GM19463 (cell line): ENCODE results near the gene RPL29.
A peak's percentile ranks its signal among the peaks of the same experiment; 100 is the strongest.
"Not testable (repeated sequence)": the region's sequence is repeated elsewhere in the genome, so short reads cannot be mapped to it uniquely, and the experiment has no call there.

Source experiments
- ATAC-seq: cut with Tn5 transposase; IDR thresholded peaks from one replicate; pipeline ENCODE4 v1.9.1; 2021; ENCODE audit warnings: mild to moderate bottlenecking, moderate library complexity; ENCODE audit not compliant: unreplicated experiment

The RPL29 gene

GRCh38 chr3:51995346-51996163 lies at the start of gene RPL29:
TSS of gene RPL29 (minus strand) at chr3:51995895. CDS start at chr3:51995461, 434 bp downstream.
- ATAC-seq: peak; percentile 89

DNA sequence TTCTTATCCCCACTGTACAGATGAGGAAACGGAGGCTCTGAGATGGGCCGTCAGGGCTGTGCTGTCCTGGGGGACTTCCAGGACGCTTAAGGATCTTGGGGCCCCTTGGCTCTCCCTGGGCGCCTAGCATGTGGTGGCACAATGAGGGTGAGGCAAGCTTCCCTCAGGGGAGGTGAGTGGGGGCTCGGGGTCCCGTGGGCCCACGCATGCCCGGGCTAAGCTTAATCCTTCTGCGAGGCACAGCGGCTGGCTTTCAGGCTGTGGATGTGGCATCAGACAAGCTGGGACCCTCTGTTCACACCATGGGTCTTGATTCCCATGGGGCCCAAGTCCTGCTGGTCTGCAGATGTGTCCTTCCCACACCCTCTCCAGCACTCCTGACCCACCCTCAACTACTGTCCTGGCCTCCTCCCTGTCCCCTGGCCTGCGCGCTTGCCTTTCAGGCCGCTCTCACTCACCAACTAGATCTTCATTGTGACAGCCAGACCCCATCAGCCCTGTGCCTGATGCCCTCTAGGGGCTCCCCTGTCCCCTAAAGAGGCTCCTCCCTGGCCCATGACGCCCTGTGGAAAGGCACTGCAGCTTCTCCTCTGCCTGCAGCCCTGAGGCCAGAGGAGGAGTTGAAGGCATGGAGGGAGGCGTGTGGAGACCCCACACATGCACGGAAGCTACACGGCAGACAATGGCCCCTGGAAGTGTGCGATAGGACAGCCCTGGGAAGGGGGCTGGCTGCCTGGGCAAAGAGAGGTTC lies 49.3 kb upstream of the RPL29 start:
- no peak for ATAC-seq

GRCh38 chr3:52043750-52044149 lies 48.1 kb upstream of the RPL29 start:
- no peak for ATAC-seq

DNA sequence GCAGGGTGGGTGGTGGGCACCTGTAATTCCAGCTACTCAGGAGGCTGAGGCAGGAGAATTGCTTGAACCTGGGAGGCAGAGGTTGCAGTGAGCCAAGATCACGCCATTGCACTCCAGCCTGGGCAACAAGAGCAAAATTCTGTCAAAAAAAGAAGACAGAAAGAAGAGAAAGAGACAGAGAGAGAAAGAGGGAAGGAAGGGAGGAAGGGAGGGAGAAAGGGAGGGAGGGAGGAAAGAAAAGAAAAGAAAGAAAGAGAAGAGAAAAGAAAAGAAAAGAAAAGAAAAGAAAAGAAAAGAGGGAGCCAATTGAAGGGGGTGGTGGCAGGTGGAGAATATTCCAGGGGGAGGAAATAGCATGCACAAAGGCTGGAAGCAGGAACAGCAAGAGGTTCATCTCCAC lies 47.3 kb upstream of the RPL29 start:
- ATAC-seq: not testable (repeated sequence)

GRCh38 chr3:52041118-52041731 lies 45.5 kb upstream of the RPL29 start:
- ATAC-seq: no peak

GRCh38 chr3:52040600-52040999 lies 44.9 kb upstream of the RPL29 start:
- no peak for ATAC-seq

GRCh38 chr3:52039846-52040245 lies 44.2 kb upstream of the RPL29 start:
- ATAC-seq: no peak

GRCh38 chr3:52039426-52039825 lies 43.7 kb upstream of the RPL29 start:
- no peak for ATAC-seq

GRCh38 chr3:52038227-52038626 lies 42.5 kb upstream of the RPL29 start:
- ATAC-seq: no peak

DNA sequence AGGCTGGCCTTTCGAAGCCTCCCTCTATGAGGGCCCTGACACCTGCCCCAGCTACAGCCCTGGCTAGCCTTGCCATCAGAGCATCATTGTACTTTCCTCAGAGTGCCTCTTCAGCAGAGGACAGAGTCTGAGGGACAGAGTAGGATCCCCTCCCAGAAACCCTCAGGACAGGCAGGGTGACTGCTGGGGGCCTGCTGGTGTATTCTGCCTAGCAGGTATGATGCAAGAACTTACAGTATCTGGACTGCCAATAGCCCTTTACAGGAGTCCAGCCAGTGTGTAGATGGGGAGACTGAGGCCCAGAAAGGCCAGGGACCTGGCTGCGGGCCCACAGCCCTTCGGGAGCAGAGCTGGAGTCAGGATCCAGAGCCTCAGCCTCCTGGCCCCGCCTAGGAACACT lies 41.6 kb upstream of the RPL29 start:
- no peak for ATAC-seq

DNA sequence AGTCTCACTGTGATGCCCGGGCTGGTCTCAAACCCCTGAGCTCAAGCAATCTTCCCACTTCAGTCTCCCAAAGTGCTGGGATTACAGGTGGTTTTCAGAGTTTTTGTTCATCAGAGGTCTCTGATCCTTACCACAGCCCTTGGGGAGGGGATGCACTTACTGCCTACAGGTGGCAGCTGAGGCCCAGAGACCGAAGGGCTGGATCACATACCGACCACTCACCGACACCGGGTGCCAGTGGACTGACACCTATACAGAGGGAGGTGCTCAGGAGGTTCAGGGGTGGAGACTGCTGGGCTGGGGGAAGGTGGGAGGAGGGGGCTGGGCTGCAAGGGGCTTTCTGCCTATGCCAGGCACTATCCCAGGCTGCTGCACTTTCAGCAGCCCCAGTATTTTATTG lies 41.1 kb upstream of the RPL29 start:
- ATAC-seq: no peak

DNA sequence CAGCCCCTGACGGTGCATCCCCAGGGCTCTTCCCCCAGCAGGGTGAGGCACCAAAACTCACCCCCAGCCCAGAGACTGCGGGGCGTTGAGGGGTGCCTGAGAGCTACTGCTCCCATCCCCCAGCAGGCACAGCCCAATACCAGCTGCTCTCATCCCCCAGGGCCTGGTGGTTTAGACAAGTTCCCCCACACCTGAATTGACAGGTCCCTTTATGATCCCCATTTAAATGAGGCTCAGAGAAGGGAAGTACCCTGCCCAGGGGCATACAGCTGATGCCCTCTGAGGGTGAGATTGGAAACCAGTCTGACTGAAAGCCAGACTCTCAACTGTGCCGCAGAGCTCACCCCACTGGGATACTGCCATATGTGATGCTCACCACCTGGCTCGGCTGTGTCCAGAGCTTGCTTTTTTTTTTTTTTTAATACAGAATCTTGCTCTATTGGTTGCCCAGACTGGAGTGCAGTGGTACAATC lies 40.6 kb upstream of the RPL29 start:
- peak; percentile 89 for ATAC-seq

GRCh38 chr3:52034651-52035050 lies 39.0 kb upstream of the RPL29 start:
- ATAC-seq: no peak

DNA sequence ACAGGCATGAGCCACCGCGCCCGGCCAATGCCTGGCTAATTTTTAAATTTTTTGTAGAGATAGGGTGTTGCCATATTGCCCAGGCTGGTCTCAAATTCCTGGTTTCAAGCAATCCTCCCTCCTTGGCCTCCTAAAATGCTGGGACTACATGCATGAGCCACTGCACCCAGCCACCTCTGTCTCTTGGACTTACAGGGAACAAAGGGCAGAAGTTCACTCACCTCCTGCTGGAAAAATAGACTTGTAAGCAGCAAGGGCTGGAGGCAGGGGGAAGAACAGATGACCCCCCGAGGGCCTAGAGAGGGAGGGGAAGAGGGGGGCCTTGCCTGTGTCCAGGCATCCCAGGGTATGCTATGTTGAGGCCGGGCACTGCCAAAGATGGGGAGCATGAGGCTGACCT lies 38.5 kb upstream of the RPL29 start:
- ATAC-seq: no peak

GRCh38 chr3:52033748-52034147 lies 38.1 kb upstream of the RPL29 start:
- ATAC-seq: not testable (repeated sequence)

- no peak for ATAC-seq
These were observed 37.2 kb upstream of the RPL29 start for GRCh38 chr3:52032702-52033408.

DNA sequence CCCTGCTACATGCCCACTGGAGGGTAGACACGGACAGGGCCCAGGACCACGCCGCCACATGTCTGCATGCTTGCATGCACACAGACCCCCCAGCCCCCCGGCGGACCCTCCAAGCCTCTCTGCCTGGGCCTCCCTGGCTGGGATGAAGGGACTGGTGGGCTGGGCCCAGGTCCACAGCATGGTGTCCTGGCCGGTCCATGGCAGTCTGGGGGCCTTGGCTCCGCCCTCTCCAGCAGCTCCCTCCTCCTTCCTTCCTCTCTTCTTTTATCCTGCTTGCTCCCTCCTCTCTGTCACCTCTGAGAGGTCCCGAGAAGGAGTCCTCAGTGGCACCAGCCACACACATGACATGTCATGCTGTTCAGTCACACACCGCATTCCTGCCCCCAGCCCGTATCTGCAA lies 36.2 kb upstream of the RPL29 start:
- no peak for ATAC-seq

GRCh38 chr3:52030714-52031310 lies 35.1 kb upstream of the RPL29 start:
- ATAC-seq: no peak

DNA sequence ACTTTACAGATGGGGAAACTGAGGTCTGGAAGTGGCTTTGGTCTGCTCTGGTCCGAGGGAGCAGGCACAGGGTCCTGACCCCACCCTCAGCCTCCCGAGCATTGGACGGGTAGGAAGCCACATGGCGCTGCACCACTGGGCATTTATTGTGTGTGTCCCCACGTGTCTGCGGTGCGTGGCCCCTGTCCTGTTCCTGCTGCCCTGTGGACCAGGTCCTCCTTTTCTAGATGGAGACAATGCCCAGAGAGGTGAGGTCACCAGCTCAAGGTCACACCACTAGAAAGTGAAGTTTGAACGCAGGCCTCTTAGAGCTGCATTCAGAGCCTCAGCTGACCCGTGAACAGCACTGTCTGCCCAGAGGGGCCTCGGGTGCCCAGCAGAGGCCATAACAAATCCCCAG lies 33.8 kb upstream of the RPL29 start:
- no peak for ATAC-seq

- no peak for ATAC-seq
These were observed 33.4 kb upstream of the RPL29 start for GRCh38 chr3:52029053-52029452.

DNA sequence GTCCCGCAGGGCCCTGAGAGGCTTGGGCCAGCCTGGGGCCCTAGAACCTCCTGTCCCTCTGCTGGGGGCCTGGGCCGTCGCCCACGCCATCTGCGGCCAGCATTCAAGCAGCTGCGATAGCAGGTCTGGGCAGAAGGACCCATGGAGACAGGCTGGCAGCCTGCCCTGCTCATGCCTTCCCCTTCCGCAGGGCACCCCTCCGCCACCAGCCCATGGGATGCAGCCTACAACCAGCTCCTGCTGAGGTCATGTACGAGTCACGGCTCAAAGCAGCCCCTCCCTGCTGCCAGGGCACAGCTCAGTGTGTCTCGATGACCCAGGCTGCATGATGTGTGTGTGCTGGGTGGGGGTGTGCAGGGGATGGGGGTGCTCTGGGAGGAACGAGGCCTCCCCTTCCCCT lies 32.9 kb upstream of the RPL29 start:
- no peak for ATAC-seq
